ENCODE measurements around the gene SMOC1.

SMOC1 gene

DNA sequence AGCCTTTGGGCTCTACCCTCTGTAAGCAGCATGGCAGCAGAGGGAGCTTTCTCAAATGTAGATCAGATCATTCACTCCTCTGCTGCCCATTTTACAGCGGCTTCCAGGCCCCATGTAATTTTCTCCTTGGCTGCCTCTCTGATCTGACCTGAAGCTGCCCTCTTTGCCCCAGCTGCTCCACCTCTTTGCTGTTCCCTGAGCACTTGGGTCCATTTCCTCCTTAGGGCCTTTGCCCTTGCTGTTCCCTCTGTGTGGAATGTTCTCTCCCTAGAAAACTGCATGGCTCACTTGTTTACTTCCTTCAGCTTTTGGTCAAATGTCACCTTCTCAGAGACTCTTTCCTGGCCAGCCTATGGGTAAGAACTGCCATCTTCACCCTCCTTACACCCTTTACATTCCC, 37.2 kb downstream of the SMOC1 start:
- TF ChIP-seq FOXP2 (optimal IDR thresholded peaks at IDR 0.05; ENCODE audit: borderline replicate concordance, extremely low read depth, extremely low read length, insufficient read depth) (no peak), SIN3A (IDR thresholded peaks at IDR 0.05; ENCODE audit: borderline replicate concordance, insufficient read depth, low read length) (no peak), POLR2AphosphoS5 (IDR thresholded peaks at IDR 0.05; ENCODE audit: low read depth, low read length) (no peak), REST (IDR thresholded peaks at IDR 0.05; ENCODE audit: insufficient read depth in 1 of 2, low read depth in 2 of 2, low read length in 2 of 2) (no peak), TAF1 (IDR thresholded peaks at IDR 0.05; ENCODE audit: borderline replicate concordance, insufficient read depth, low read length) (no peak)

DNA sequence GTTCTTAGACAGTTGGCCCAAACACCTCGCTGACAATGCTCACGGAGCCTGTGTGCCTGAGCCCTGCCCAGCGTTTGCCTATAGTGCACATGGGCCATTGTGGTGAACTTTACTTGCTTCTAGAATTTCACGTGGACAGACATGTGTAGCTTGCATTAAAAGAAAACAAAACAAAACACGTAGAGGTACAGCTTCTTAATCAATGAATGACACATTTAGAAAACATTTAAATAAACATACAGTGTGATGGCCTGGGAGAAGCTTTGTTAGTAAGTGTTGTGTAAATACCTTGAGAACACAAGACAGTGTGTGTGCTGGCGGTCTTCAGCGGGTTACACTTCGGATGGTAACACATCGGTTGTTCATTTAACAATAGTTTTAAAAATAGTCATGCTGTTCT, 38.1 kb downstream of the SMOC1 start:
- TF ChIP-seq TAF1 (IDR thresholded peaks at IDR 0.05; ENCODE audit: borderline replicate concordance, insufficient read depth, low read length) = no peak
- no peak for TF ChIP-seq SIN3A (IDR thresholded peaks at IDR 0.05; ENCODE audit: borderline replicate concordance, insufficient read depth, low read length)
- TF ChIP-seq FOXP2 (optimal IDR thresholded peaks at IDR 0.05; ENCODE audit: borderline replicate concordance, extremely low read depth, extremely low read length, insufficient read depth) = no peak
- no peak for TF ChIP-seq REST (IDR thresholded peaks at IDR 0.05; ENCODE audit: insufficient read depth in 1 of 2, low read depth in 2 of 2, low read length in 2 of 2)
- TF ChIP-seq POLR2AphosphoS5 (IDR thresholded peaks at IDR 0.05; ENCODE audit: low read depth, low read length) = no peak

- TF ChIP-seq REST (IDR thresholded peaks at IDR 0.05; ENCODE audit: insufficient read depth in 1 of 2, low read depth in 2 of 2, low read length in 2 of 2) (no peak), SIN3A (IDR thresholded peaks at IDR 0.05; ENCODE audit: borderline replicate concordance, insufficient read depth, low read length) (no peak), FOXP2 (optimal IDR thresholded peaks at IDR 0.05; ENCODE audit: borderline replicate concordance, extremely low read depth, extremely low read length, insufficient read depth) (no peak), POLR2AphosphoS5 (IDR thresholded peaks at IDR 0.05; ENCODE audit: low read depth, low read length) (no peak), TAF1 (IDR thresholded peaks at IDR 0.05; ENCODE audit: borderline replicate concordance, insufficient read depth, low read length) (no peak)
Observed at GRCh38 chr14:69919815-69920214, 40.6 kb downstream of the SMOC1 start.

- TF ChIP-seq REST (IDR thresholded peaks at IDR 0.05; ENCODE audit: insufficient read depth in 1 of 2, low read depth in 2 of 2, low read length in 2 of 2) (no peak), POLR2AphosphoS5 (IDR thresholded peaks at IDR 0.05; ENCODE audit: low read depth, low read length) (no peak), FOXP2 (optimal IDR thresholded peaks at IDR 0.05; ENCODE audit: borderline replicate concordance, extremely low read depth, extremely low read length, insufficient read depth) (no peak), TAF1 (IDR thresholded peaks at IDR 0.05; ENCODE audit: borderline replicate concordance, insufficient read depth, low read length) (no peak), SIN3A (IDR thresholded peaks at IDR 0.05; ENCODE audit: borderline replicate concordance, insufficient read depth, low read length) (no peak)
Observed at GRCh38 chr14:69921052-69921451, 41.8 kb downstream of the SMOC1 start.

- TF ChIP-seq REST (IDR thresholded peaks at IDR 0.05; ENCODE audit: insufficient read depth in 1 of 2, low read depth in 2 of 2, low read length in 2 of 2) = no peak
- TF ChIP-seq POLR2AphosphoS5 (IDR thresholded peaks at IDR 0.05; ENCODE audit: low read depth, low read length) = no peak
- TF ChIP-seq FOXP2 (optimal IDR thresholded peaks at IDR 0.05; ENCODE audit: borderline replicate concordance, extremely low read depth, extremely low read length, insufficient read depth) = no peak
- TF ChIP-seq SIN3A (IDR thresholded peaks at IDR 0.05; ENCODE audit: borderline replicate concordance, insufficient read depth, low read length) = no peak
- no peak for TF ChIP-seq TAF1 (IDR thresholded peaks at IDR 0.05; ENCODE audit: borderline replicate concordance, insufficient read depth, low read length)
Observed at GRCh38 chr14:69922198-69922597, 43.0 kb downstream of the SMOC1 start.

Measured in PFSK-1 (cell line).